Adipocyte (in vitro differentiated cells): ENCODE data around the gene PGBD4.

Experiments
- DNase-seq: peaks from one replicate; pipeline ENCODE4 v3.0.0-alpha.2; 2015; ENCODE audit warnings: low read depth
- H3K27me3 ChIP-seq: replicated peaks from 2 replicates; pipeline ENCODE4 v1.7.0; 2013; ENCODE audit warnings: mild to moderate bottlenecking, low read length, moderate library complexity; ENCODE audit not compliant: control insufficient read depth, insufficient read depth
- H3K36me3 ChIP-seq: 2 replicates; pipeline ENCODE4 v1.7.0; 2013; ENCODE audit warnings: low read length, mild to moderate bottlenecking, moderate library complexity; ENCODE audit not compliant: control insufficient read depth, insufficient read depth, severe bottlenecking
- H3K4me1 ChIP-seq: 2 replicates; pipeline ENCODE4 v1.7.0; 2013; ENCODE audit warnings: mild to moderate bottlenecking, low read length, moderate library complexity; ENCODE audit not compliant: control insufficient read depth, insufficient read depth
- H3K4me3 ChIP-seq: 2 replicates; pipeline ENCODE4 v1.7.0; 2013; ENCODE audit warnings: mild to moderate bottlenecking, low read length, moderate library complexity
- H3K9ac ChIP-seq: 2 replicates; pipeline ENCODE4 v1.7.0; 2013; ENCODE audit warnings: mild to moderate bottlenecking, low read length, moderate library complexity
- H3K9me3 ChIP-seq: 2 replicates; pipeline ENCODE4 v1.7.0; 2013; ENCODE audit warnings: mild to moderate bottlenecking, low read length, moderate library complexity; ENCODE audit not compliant: control insufficient read depth

PGBD4 gene

DNA sequence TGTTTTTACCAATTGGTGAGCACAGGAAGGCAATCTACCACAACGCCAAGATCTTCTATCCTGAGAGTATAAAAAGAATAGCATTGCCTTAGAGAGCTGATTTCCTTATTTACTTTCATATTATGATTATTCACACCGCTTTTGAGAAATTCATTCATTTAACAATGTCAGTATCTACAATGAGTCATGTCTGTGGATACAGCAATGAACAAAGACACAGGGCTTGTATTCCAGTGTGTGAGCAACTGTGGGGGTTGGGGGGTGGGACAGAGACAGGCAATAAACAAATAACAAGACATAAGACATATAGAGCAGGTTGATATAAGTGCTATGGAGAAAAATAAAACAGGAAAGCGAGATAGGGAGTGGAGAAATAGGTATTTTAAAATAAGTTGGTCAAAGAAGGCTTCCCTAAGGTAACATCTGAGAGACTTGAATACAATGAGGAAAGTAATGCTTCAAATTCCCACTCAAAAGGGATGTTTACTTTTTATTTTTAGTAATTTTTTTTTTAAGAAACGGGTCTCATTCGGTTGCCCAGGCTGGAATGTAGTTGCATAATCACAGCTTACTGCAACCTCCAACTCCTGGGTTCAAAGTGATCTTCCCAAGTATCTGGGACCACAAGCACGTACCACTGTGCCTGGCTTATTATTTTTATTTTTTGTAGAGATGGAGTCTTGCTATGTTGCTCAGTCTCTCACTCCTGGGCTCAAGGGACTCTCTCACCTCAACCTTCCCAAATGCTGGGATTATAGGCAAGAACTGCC lies 45.7 kb downstream of the PGBD4 start:
- peak; percentile 14 for DNase-seq
- peaks cover 11% of the 10 kb centered on the region for H3K4me1 ChIP-seq
- no peaks in the 10 kb centered on the region for H3K27me3 ChIP-seq
- peaks cover 68% of the 10 kb centered on the region for H3K36me3 ChIP-seq
- H3K4me3 ChIP-seq = no peak overlapping the region
- no peaks in the 10 kb centered on the region for H3K9me3 ChIP-seq
- no peak overlapping the region for H3K9ac ChIP-seq

DNA sequence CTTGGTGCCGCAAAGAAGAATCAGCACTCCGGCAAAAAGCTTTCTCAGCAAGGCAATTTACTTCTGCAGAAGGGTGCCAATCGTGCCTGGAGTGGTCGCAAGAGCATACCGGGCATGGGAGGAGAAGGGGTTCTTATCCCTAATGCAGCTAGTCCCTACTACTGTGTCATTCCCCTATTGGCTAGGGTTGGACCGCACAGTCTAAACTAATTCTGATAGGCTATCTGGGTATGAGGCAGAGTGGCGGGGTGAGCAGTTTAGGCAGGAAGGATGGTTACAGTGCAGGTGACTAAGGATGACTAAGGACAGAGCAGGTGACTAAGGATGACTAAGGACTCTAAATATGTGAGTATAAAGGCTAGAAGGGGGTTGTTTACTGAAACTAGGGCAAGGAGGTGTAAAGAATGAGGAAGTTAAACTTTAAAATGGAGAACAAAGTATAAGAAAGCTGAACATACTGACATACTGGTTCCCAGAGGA lies 52.9 kb downstream of the PGBD4 start:
- DNase-seq = no peak
- H3K4me3 ChIP-seq = peak overlapping the region; percentile 54

DNA sequence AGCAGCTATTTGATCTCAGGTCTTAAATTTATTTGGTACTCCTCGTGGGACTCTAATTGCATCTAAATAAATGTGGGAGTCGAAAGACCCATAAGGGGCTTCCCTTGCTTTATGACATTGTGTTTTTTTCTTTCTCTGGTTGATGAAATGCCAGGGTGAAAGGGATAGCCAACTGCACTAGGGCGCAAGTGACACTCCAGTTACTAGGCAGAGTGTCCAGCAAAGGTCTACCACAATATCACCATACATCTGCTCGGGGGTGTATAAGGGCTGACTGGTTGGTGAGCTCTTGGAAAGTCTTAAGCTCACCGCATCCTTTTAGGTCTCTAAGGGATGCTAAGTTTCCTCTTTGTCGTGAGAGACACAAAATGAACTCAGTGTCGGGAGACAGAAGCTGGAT lies 54.0 kb downstream of the PGBD4 start:
- DNase-seq = no peak
- Histone ChIP-seq H3K9ac (no peak overlapping the region), H3K9me3 (peaks cover 30% of the 10 kb centered on the region), H3K36me3 (peaks cover 85% of the 10 kb centered on the region), H3K4me3 (no peak overlapping the region), H3K4me1 (no peaks in the 10 kb centered on the region), H3K27me3 (no peaks in the 10 kb centered on the region)

More for the DNA sequence above, 52.9 kb downstream of the PGBD4 start:
- H3K9me3 ChIP-seq = peaks cover 26% of the 10 kb centered on the region
- no peak overlapping the region for H3K9ac ChIP-seq
- no peaks in the 10 kb centered on the region for H3K27me3 ChIP-seq
- H3K4me1 ChIP-seq = no peaks in the 10 kb centered on the region
- H3K36me3 ChIP-seq = peaks cover 89% of the 10 kb centered on the region
